ENCODE data around the gene ASAH2. TPM values are rescaled to one million over a fixed set of nuclear protein-coding genes. Genes with fewer than 3 reads are reported as not detected.
"Not testable (repeated sequence)": the region's sequence is repeated elsewhere in the genome, so short reads cannot be mapped to it uniquely, and the experiment has no call there.

ASAH2 gene
- total and polyA plus RNA-seq, 2 experiments from 2014 or later = 3.8 to 7.9 TPM

DNA sequence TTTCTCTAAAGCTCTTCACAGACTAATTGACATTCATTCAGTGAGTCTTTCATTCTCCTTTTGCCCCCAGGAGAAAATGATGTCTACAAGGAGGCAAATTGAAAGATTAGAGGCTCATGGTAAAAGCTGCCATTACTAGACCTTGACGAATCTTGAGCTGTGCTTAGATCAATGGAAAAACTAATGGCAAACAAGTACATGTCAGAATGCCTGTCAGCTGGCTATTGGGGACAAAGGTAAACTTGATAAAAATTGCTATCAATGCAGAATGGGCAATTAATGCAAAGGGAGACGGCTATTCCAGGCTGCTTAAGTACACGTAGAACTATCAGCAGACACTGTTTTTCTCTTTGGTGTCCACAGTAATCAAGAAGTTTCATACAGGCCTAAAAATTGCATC lies 3.3 kb downstream of the ASAH2 start:
- H3K4me3 ChIP-seq = no peak overlapping the region
- no peaks in the 10 kb centered on the region for H3K36me3 ChIP-seq (replicated peaks; ENCODE audit: insufficient read depth, low read depth)
- H3K4me2 ChIP-seq = no peak overlapping the region
- TF ChIP-seq, protein P1, sequence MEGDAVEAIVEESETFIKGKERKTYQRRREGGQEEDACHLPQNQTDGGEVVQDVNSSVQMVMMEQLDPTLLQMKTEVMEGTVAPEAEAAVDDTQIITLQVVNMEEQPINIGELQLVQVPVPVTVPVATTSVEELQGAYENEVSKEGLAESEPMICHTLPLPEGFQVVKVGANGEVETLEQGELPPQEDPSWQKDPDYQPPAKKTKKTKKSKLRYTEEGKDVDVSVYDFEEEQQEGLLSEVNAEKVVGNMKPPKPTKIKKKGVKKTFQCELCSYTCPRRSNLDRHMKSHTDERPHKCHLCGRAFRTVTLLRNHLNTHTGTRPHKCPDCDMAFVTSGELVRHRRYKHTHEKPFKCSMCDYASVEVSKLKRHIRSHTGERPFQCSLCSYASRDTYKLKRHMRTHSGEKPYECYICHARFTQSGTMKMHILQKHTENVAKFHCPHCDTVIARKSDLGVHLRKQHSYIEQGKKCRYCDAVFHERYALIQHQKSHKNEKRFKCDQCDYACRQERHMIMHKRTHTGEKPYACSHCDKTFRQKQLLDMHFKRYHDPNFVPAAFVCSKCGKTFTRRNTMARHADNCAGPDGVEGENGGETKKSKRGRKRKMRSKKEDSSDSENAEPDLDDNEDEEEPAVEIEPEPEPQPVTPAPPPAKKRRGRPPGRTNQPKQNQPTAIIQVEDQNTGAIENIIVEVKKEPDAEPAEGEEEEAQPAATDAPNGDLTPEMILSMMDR (IDR thresholded peaks at IDR 0.05; ENCODE audit: poor library complexity) = no peak
- TF ChIP-seq EZH2phosphoT487 (IDR thresholded peaks at IDR 0.05; ENCODE audit: low read depth, severe bottlenecking, unreplicated experiment) (no peak), EZH2 (IDR thresholded peaks at IDR 0.05; ENCODE audit: borderline replicate concordance) (no peak)
- DNase-seq (ENCODE audit: low spot score) = peak; percentile 44
- H3K4me1 ChIP-seq (ENCODE audit: insufficient read depth) = peaks cover 30% of the 10 kb centered on the region
- WGBS (ENCODE audit: low lambda C conversion rate, missing lambda C conversion rate) = 48% methylated on average over 3 of the region's 3 CpGs
- H3K79me2 ChIP-seq = no peaks in the 10 kb centered on the region
- no peaks in the 10 kb centered on the region for H3K27me3 ChIP-seq
- no peaks in the 10 kb centered on the region for H4K20me1 ChIP-seq (ENCODE audit: insufficient read depth, poor library complexity, severe bottlenecking)
- no peaks in the 10 kb centered on the region for H3K9me2 ChIP-seq (replicated peaks; ENCODE audit: insufficient read depth)
- no peak overlapping the region for H2AFZ ChIP-seq
- H3K9me3 ChIP-seq (ENCODE audit: low read depth) = no peaks in the 10 kb centered on the region
- peak overlapping the region; percentile 86 for H3K27ac ChIP-seq

DNA sequence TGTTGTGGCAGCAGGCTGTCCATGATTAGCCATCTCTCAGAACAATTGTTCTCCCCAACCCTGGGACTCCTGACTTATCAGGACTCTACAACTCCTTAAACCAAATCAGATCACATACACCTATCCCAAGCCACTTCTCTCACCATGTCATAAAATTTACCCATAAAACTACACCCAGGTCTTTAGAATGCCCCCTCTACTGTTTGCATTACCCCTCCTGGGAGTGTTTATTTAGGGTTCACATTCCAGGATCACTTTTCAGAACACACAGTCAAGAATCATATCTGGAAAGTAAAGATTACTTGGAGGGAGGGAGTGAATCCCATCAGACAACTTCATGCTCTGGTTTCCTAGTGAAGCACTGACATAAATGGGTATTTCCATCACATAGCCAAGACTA lies 7.1 kb downstream of the ASAH2 start:
- TF ChIP-seq EZH2 (IDR thresholded peaks at IDR 0.05; ENCODE audit: borderline replicate concordance) = no peak
- TF ChIP-seq, protein P1 (IDR thresholded peaks at IDR 0.05; ENCODE audit: poor library complexity) = no peak
- no peak for TF ChIP-seq EZH2phosphoT487 (IDR thresholded peaks at IDR 0.05; ENCODE audit: low read depth, severe bottlenecking, unreplicated experiment)
- no peaks in the 10 kb centered on the region for H3K27me3 ChIP-seq
- no peaks in the 10 kb centered on the region for H4K20me1 ChIP-seq (ENCODE audit: insufficient read depth, poor library complexity, severe bottlenecking)
- no peaks in the 10 kb centered on the region for H3K9me2 ChIP-seq (replicated peaks; ENCODE audit: insufficient read depth)
- no peak overlapping the region for H3K4me2 ChIP-seq
- peak overlapping the region; percentile 20 for H3K27ac ChIP-seq
- no peaks in the 10 kb centered on the region for H3K36me3 ChIP-seq (replicated peaks; ENCODE audit: insufficient read depth, low read depth)
- no peak overlapping the region for H3K4me3 ChIP-seq
- H3K79me2 ChIP-seq = no peaks in the 10 kb centered on the region
- H2AFZ ChIP-seq = no peak overlapping the region
- H3K9me3 ChIP-seq (ENCODE audit: low read depth) = no peaks in the 10 kb centered on the region
- peaks cover 13% of the 10 kb centered on the region for H3K4me1 ChIP-seq (ENCODE audit: insufficient read depth)
- DNase-seq (ENCODE audit: low spot score) = no peak

DNA sequence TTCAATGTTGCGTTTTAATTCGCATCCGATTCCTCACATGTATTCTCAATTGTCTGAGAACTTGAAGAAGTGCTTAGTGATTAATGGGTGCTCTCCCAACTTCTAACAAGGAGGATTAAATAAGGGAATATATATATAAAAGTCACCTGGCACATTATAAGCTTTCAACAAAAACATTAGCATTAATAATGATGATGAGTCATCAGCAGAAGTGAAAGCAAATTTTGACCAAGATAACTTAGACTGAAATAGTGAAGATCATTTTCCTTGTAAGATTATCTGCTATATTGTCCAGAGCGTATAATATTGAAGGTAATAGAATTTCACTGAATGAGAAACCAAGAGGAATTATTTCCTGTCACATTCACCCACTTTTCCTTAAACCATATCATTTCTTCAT lies 8.5 kb downstream of the ASAH2 start:
- Histone ChIP-seq H3K79me2 (no peaks in the 10 kb centered on the region), H4K20me1 (ENCODE audit: insufficient read depth, poor library complexity, severe bottlenecking) (no peaks in the 10 kb centered on the region), H3K36me3 (replicated peaks; ENCODE audit: insufficient read depth, low read depth) (no peaks in the 10 kb centered on the region), H2AFZ (no peak overlapping the region), H3K4me1 (ENCODE audit: insufficient read depth) (peaks cover 10% of the 10 kb centered on the region), H3K27me3 (no peaks in the 10 kb centered on the region), H3K27ac (no peak overlapping the region), H3K9me3 (ENCODE audit: low read depth) (no peaks in the 10 kb centered on the region), H3K4me2 (no peak overlapping the region), H3K4me3 (no peak overlapping the region), H3K9me2 (replicated peaks; ENCODE audit: insufficient read depth) (no peaks in the 10 kb centered on the region)
- DNase-seq (ENCODE audit: low spot score) = no peak
- 83% methylated on average over 4 of the region's 4 CpGs for WGBS (ENCODE audit: low lambda C conversion rate, missing lambda C conversion rate)
- no peak for TF ChIP-seq EZH2 (IDR thresholded peaks at IDR 0.05; ENCODE audit: borderline replicate concordance)
- no peak for TF ChIP-seq EZH2phosphoT487 (IDR thresholded peaks at IDR 0.05; ENCODE audit: low read depth, severe bottlenecking, unreplicated experiment)
- TF ChIP-seq, protein P1 (IDR thresholded peaks at IDR 0.05; ENCODE audit: poor library complexity) = no peak

DNA sequence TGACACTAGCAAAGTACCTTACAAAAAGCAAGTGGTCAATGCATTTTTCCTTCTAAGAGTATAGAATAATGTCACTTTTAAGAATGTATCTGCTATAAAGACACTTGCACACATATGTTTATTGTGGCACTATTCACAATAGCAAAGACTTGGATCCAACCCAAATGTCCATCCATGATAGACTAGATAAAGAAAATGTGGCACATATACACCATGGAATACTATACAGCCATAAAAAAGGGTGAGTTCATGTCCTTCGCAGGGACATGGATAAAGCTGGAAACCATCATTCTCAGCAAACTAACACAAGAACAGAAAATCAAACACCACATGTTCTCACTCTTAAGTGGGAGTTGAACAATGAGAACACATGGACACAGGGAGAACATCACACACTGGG lies 9.8 kb downstream of the ASAH2 start:
- H3K9me3 ChIP-seq (ENCODE audit: low read depth); H3K27ac ChIP-seq; H3K36me3 ChIP-seq (replicated peaks; ENCODE audit: insufficient read depth, low read depth); H3K9me2 ChIP-seq (replicated peaks; ENCODE audit: insufficient read depth); H4K20me1 ChIP-seq (ENCODE audit: insufficient read depth, poor library complexity, severe bottlenecking); H3K79me2 ChIP-seq; H2AFZ ChIP-seq; DNase-seq (ENCODE audit: low spot score); H3K4me3 ChIP-seq; H3K4me2 ChIP-seq; H3K27me3 ChIP-seq: not testable (repeated sequence)
- peaks cover 10% of the 10 kb centered on the region for H3K4me1 ChIP-seq (ENCODE audit: insufficient read depth)
- 100% methylated on average over 1 of the region's 1 CpG for WGBS (ENCODE audit: low lambda C conversion rate, missing lambda C conversion rate)

All from hepatocyte (in vitro differentiated cells).